ENCODE data around the gene CCNY.

DNA sequence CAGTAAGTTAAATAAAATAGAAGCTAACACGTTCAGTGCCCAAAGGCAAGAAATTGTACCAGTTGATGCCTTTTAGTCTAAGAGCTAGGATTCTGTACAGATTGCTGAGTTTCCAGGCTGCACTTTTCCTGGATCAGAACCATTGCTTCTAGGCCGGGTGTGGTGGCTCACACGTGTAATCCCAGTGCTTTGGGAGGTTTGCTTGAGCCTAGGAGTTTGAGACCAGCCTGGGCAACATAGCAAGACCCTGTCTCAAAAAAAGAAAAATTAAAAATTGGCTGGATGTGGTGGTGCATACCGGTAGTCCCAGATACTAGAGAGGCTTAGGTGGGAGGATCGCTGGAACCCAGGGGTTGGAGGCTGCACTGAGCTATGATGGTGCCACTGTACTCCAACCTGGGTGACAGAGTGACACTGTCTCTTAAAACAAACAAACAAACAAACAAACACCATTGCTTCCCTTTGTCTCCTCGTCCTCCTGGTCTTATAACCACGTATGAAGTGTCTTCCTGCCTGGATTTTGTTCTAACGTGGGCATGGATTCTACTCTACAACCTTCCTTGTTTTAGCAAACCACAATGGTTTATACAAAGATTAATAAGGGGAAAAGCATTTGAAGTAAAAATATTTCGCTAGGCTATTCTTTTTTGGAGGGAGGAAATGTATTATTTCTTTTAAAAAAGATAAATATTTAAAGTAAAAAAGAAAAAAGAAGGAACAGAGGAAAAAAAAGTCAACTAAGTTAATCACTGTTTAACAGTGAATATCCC, 9.7 kb upstream of the CCNY start:
- TF ChIP-seq, protein P1, sequence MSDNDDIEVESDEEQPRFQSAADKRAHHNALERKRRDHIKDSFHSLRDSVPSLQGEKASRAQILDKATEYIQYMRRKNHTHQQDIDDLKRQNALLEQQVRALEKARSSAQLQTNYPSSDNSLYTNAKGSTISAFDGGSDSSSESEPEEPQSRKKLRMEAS (IDR thresholded peaks at IDR 0.05): no peak
- TF ChIP-seq REST (IDR thresholded peaks at IDR 0.05; ENCODE audit: low read depth) (no peak), TAF1 (IDR thresholded peaks at IDR 0.05; ENCODE audit: low read depth) (no peak), CREB1 (IDR thresholded peaks at IDR 0.05; ENCODE audit: low read depth) (no peak), ZBTB7A (IDR thresholded peaks at IDR 0.05; ENCODE audit: low read depth) (no peak), YY1 (IDR thresholded peaks at IDR 0.05; ENCODE audit: low read depth) (no peak), RAD21 (IDR thresholded peaks at IDR 0.05; ENCODE audit: low read depth) (no peak), EP300 (IDR thresholded peaks at IDR 0.05; ENCODE audit: borderline replicate concordance) (no peak), CEBPB (IDR thresholded peaks at IDR 0.05) (no peak), TEAD4 (IDR thresholded peaks at IDR 0.05) (no peak), NFIC (IDR thresholded peaks at IDR 0.05) (no peak), TCF12 (IDR thresholded peaks at IDR 0.05; ENCODE audit: low read depth) (no peak), EGR1 (IDR thresholded peaks at IDR 0.05) (no peak)
- TF ChIP-seq, protein P2, sequence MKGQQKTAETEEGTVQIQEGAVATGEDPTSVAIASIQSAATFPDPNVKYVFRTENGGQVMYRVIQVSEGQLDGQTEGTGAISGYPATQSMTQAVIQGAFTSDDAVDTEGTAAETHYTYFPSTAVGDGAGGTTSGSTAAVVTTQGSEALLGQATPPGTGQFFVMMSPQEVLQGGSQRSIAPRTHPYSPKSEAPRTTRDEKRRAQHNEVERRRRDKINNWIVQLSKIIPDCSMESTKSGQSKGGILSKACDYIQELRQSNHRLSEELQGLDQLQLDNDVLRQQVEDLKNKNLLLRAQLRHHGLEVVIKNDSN (IDR thresholded peaks at IDR 0.05): no peak

Measured in Ishikawa (cell line).